HepG2 (cell line): Measurements from ENCODE around the gene ARHGAP4. TPM values are rescaled to one million over a fixed set of nuclear protein-coding genes. Genes with fewer than 3 reads are reported as not detected.

Source experiments
- ATAC-seq: fragments of 200-7000 bp; cut with Tn5 transposase; 3 replicates; pipeline ENCODE4 v1.9.1; 2020; ENCODE audit warnings: mild to moderate bottlenecking, moderate library complexity
- BruUV-seq: library from RNA; stranded (reverse); fragments of 400-500 nt; replicated peaks from 2 replicates; lab custom pipeline; 2021; lab: Mats Ljungman, UMichigan
- CTCF ChIA-PET: fragments of 300-600 bp; formaldehyde crosslinking; extraction: SDS; loops from one replicate; lab custom pipeline; 2021; ENCODE audit warnings: low total read pairs, inconsistent platforms, low intra/inter-chr PET ratio; lab: Yijun Ruan, JAX
- POLR2A ChIA-PET: fragments of 350-600 bp; sonication (Branson Sonifier 250); formaldehyde crosslinking; loops from one replicate; lab custom pipeline; 2020; ENCODE audit warnings: antibody characterized with exemption, inconsistent platforms; lab: Yijun Ruan, JAX
- DNase-seq: peaks from one replicate; pipeline ENCODE4 v3.0.0-alpha.2; 2015; ENCODE audit warnings: low spot score
- FAIRE-seq: peaks from 3 replicates; lab custom pipeline; 2011; peaks lifted over from hg19 to GRCh38; lab: Jason Lieb, UNC
- H2AFZ ChIP-seq: one replicate; pipeline ENCODE4 v1.6.1; 2011; ENCODE audit warnings: low read length, inconsistent platforms
- H3K27ac ChIP-seq: fragments of 300-600 bp; 3 replicates; pipeline ENCODE4 v1.8.0; 2011; ENCODE audit warnings: mixed run types, mild to moderate bottlenecking, mixed read lengths, low read length, inconsistent platforms; ENCODE audit not compliant: insufficient read depth; ENCODE audit errors: extremely low read length
- H3K27me3 ChIP-seq, 2 experiments: fragments of 200-600 bp in 1 of 2; 2 replicates in 1 of 2; 3 replicates in 1 of 2; pipeline versions ENCODE4 v1.6.0 to v1.8.0; 2011; ENCODE audit warnings: low read length in 2 of 2, mild to moderate bottlenecking in 2 of 2, moderate library complexity in 2 of 2, inconsistent platforms in 1 of 2; ENCODE audit not compliant: insufficient read depth in 2 of 2, control insufficient read depth in 1 of 2
- H3K36me3 ChIP-seq, 2 experiments: fragments of 200-600 bp in 1 of 2; replicated peaks in 1 of 2; 2 replicates in 1 of 2; 3 replicates in 1 of 2; pipeline versions ENCODE4 v1.5.1 to v1.8.0; 2011; ENCODE audit warnings: low read length in 2 of 2, inconsistent platforms in 1 of 2; ENCODE audit not compliant: insufficient read depth in 2 of 2, control insufficient read depth in 1 of 2
- H3K4me1 ChIP-seq: 2 replicates; pipeline ENCODE4 v1.5.1; 2012; ENCODE audit warnings: low read length, inconsistent platforms; ENCODE audit not compliant: insufficient read depth
- H3K4me2 ChIP-seq: 2 replicates; pipeline ENCODE4 v1.6.0; 2011; ENCODE audit warnings: low read depth, low read length, inconsistent platforms
- H3K4me3 ChIP-seq, 3 experiments: fragments of 200-600 bp in 1 of 3; sonication (generic), shearing (Covaris generic) in 1 of 3; replicated peaks in 1 of 3; 2 replicates each; pipeline ENCODE4 v1.5.1; 2011 to 2016; ENCODE audit warnings: low read length in 3 of 3, inconsistent platforms in 2 of 3, low read depth in 2 of 3, mild to moderate bottlenecking in 2 of 3, control low read depth in 1 of 3, mixed read lengths in 1 of 3; ENCODE audit not compliant: insufficient read depth in 1 of 3
- H3K79me2 ChIP-seq: one replicate; pipeline ENCODE4 v1.6.1; 2011; ENCODE audit warnings: low read length, inconsistent platforms; ENCODE audit not compliant: insufficient read depth
- H3K9ac ChIP-seq: 2 replicates; pipeline ENCODE4 v1.6.0; 2011; ENCODE audit warnings: mild to moderate bottlenecking, low read depth, low read length, inconsistent platforms; ENCODE audit not compliant: insufficient read depth
- H3K9me3 ChIP-seq: 2 replicates; pipeline ENCODE4 v1.5.1; 2012; ENCODE audit warnings: mild to moderate bottlenecking, low read length
- H4K20me1 ChIP-seq: 2 replicates; pipeline ENCODE4 v1.6.0; 2011; ENCODE audit warnings: inconsistent platforms, mild to moderate bottlenecking, low read length, moderate library complexity; ENCODE audit not compliant: insufficient read depth
- ATF1 ChIP-seq: IDR thresholded peaks from 2 replicates; pipeline ENCODE4 v1.6.1; 2016; ENCODE audit warnings: mild to moderate bottlenecking, control low read depth
- HINFP ChIP-seq: sonication (generic); formaldehyde crosslinking; IDR thresholded peaks from 2 replicates; pipeline ENCODE4 v1.4.0; 2020; ENCODE audit warnings: low read depth, mild to moderate bottlenecking, missing genetic modification reagents
- HIVEP1 ChIP-seq: sonication (generic); formaldehyde crosslinking; IDR thresholded peaks from 2 replicates; pipeline ENCODE4 v1.4.0; 2020; ENCODE audit warnings: mild to moderate bottlenecking, missing genetic modification reagents
- SMYD3 ChIP-seq: sonication (generic); formaldehyde crosslinking; IDR thresholded peaks from 2 replicates; pipeline ENCODE4 v1.8.1; 2023; ENCODE audit warnings: mild to moderate bottlenecking, missing genetic modification reagents
- ZNF567 ChIP-seq: sonication (generic); formaldehyde crosslinking; IDR thresholded peaks from 2 replicates; pipeline ENCODE4 v1.8.1; 2023; ENCODE audit warnings: mild to moderate bottlenecking, missing genetic modification reagents, borderline replicate concordance
- ZNF770 ChIP-seq: sonication (generic); formaldehyde crosslinking; IDR thresholded peaks from 2 replicates; pipeline ENCODE4 v1.5.0; 2020; ENCODE audit warnings: mild to moderate bottlenecking, missing genetic modification reagents
- ZSCAN9 ChIP-seq: IDR thresholded peaks from 2 replicates; pipeline ENCODE4 v1.6.1; 2016; ENCODE audit warnings: borderline replicate concordance
- WGBS: methylation state at CpG from one replicate; pipeline ENCODE4 v1.1.6; 2017; ENCODE audit warnings: low lambda C conversion rate; 5-methylcytosine and 5-hydroxymethylcytosine counted together
- in situ Hi-C: cut with HindIII; loops from 2 replicates; pipeline ENCODE4 v1.10.0; 2017; ENCODE audit warnings: low pct_unique_long_range_greater_than_20kb; ENCODE audit not compliant: extremely low pct_ligation_motif_present
- intact Hi-C: fragments of 100-400 bp; cut with micrococcal nuclease; formaldehyde crosslinking; loops from one replicate; pipeline ENCODE4 v1.10.0; 2022; ENCODE audit not compliant: unreplicated experiment
- polyA plus RNA-seq, 8 experiments: library from polyadenylated mRNA; depleted of rRNA in 3 of 8; stranded (reverse) in 7 of 8; unstranded in 1 of 8; fragments of >200 nt; fragmentation: Illumina TruSeq in 4 of 8; extraction: Trizol in 4 of 8; gene quantifications; 2 replicates each; pipeline versions ENCODE4 v1.2.1 to v1.2.3, GENCODE V29; 2011 to 2016; ENCODE audit warnings: low read depth in 4 of 8, missing spikeins in 1 of 8, mixed read lengths in 1 of 8; ENCODE audit not compliant: insufficient read depth in 1 of 8
- total RNA-seq, 5 experiments: library from RNA; depleted of rRNA; stranded (reverse); fragments of >200 nt; fragmentation: Illumina TruSeq; extraction: Trizol; gene quantifications; 2 replicates each; pipeline ENCODE4 v1.2.3, GENCODE V29; 2016; ENCODE audit warnings: low read depth in 1 of 5

The ARHGAP4 gene
- total and polyA plus RNA-seq, 2 of the 13 experiments (the other 11 are each of a cell fraction or from before 2014, with no cell fraction given), result 0.57 to 0.64 TPM

DNA sequence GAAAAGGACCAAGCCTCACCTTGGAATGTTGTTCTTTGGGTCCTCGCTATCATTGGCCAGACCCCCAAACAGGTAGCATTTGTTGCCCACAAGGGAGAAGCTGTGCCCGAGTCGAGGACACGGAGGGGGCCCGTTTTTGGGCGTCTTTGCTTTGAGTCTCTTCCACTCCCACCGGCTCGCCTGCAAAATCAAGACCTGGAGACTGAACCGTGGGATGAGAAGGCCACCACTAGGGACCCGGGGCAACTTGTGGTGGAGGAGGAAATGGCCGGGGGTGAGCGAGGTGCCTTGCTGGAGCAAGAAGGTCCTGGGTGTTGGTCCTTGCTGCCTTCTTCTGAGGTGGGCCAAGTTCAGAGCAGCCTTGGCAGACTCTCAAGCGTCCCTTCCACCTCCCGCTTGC lies 38.0 kb upstream of the ARHGAP4 start:
- intact Hi-C loops (no loop called here), in situ Hi-C loops (no loop called here)
- FAIRE-seq (no peak), DNase-seq (no peak), ATAC-seq (no peak)
- Histone ChIP-seq H3K27me3 (no peaks in the 10 kb centered on the region), H3K79me2 (peaks cover 55% of the 10 kb centered on the region), H3K4me1 (peaks cover 31% of the 10 kb centered on the region), H3K4me3 (no peak overlapping the region), H4K20me1 (peaks cover 41% of the 10 kb centered on the region), H3K9me3 (no peaks in the 10 kb centered on the region), H3K9ac (no peak overlapping the region), H3K36me3 (peaks cover 14 to 66% of the 10 kb centered on the region in 2 experiments; a peak in 4 of 5 replicates), H3K4me2 (no peak overlapping the region), H2AFZ (no peak overlapping the region), H3K27ac (no peak overlapping the region)
- 99% methylated on average over 11 of the region's 14 CpGs for WGBS
- TF ChIP-seq ZSCAN9 (CRISPR knock-in tag) (no peak), ATF1 (CRISPR knock-in tag) (no peak), SMYD3 (CRISPR knock-in tag) (no peak), ZNF770 (CRISPR knock-in tag) (no peak), HIVEP1 (CRISPR knock-in tag) (no peak), ZNF567 (CRISPR knock-in tag) (no peak), HINFP (CRISPR knock-in tag) (no peak)
- POLR2A ChIA-PET, result no interaction called here
- CTCF ChIA-PET, result no interaction called here
- BruUV-seq, result no TSS peak
